CD14-positive monocyte (primary cell): ENCODE data around the gene CTNNA2. TPM values are rescaled to one million over a fixed set of nuclear protein-coding genes. Genes with fewer than 3 reads are reported as not detected.

Experiments used
- DNase-seq, 3 donors: peaks; one replicate each; pipeline ENCODE4 v3.0.0-alpha.2; 2011 to 2022
- H2AFZ ChIP-seq: 2 replicates; pipeline ENCODE4 v1.6.0; 2012; ENCODE audit warnings: mild to moderate bottlenecking, low read depth, low read length, inconsistent platforms; ENCODE audit not compliant: insufficient read depth, poor library complexity, severe bottlenecking
- H3K27ac ChIP-seq, 2 donors: 1 replicate in 1 of 2; 2 replicates in 1 of 2; pipeline ENCODE4 v1.5.1; 2012 to 2013; ENCODE audit warnings: low read length in 2 of 2, control low read depth in 1 of 2, inconsistent platforms in 1 of 2, low read depth in 1 of 2, mild to moderate bottlenecking in 1 of 2
- H3K27me3 ChIP-seq, 2 donors: one replicate each; pipeline versions ENCODE4 v1.6.0 to v1.6.1; 2011 to 2013; ENCODE audit warnings: low read length in 2 of 2; ENCODE audit not compliant: control insufficient read depth in 2 of 2, insufficient read depth in 2 of 2
- H3K36me3 ChIP-seq, 2 donors: replicated peaks in 1 of 2; 1 replicate in 1 of 2; 2 replicates in 1 of 2; pipeline versions ENCODE4 v1.5.1 to v1.6.1; 2012 to 2013; ENCODE audit warnings: low read length in 2 of 2, control low read depth in 1 of 2, inconsistent platforms in 1 of 2, mild to moderate bottlenecking in 1 of 2; ENCODE audit not compliant: insufficient read depth in 2 of 2, control insufficient read depth in 1 of 2
- H3K4me1 ChIP-seq, 2 donors: 1 replicate in 1 of 2; 2 replicates in 1 of 2; pipeline versions ENCODE4 v1.5.1 to v1.6.1; 2012 to 2013; ENCODE audit warnings: low read length in 2 of 2, control low read depth in 1 of 2, inconsistent platforms in 1 of 2, mild to moderate bottlenecking in 1 of 2, moderate library complexity in 1 of 2; ENCODE audit not compliant: insufficient read depth in 2 of 2, control insufficient read depth in 1 of 2
- H3K4me2 ChIP-seq: replicated peaks from 2 replicates; pipeline ENCODE3; 2012; ENCODE audit warnings: low read length, moderate library complexity, mild to moderate bottlenecking; ENCODE audit not compliant: poor library complexity, severe bottlenecking; ENCODE audit errors: extremely low read depth
- H3K4me3 ChIP-seq, 3 experiments: fragments of 200-600 bp in 1 of 3; sonication (generic) in 1 of 3; replicated peaks in 1 of 3; 1 replicate in 2 of 3; 2 replicates in 1 of 3; pipeline ENCODE4 v1.5.1; 2011 to 2013; ENCODE audit warnings: low read length in 3 of 3, mild to moderate bottlenecking in 3 of 3, control low read depth in 2 of 3, low read depth in 2 of 3, inconsistent platforms in 1 of 3, moderate library complexity in 1 of 3
- H3K79me2 ChIP-seq: 2 replicates; pipeline ENCODE4 v1.6.0; 2012; ENCODE audit warnings: mild to moderate bottlenecking, control low read depth, inconsistent platforms, low read length, moderate library complexity; ENCODE audit not compliant: insufficient read depth
- H3K9ac ChIP-seq: 2 replicates; pipeline ENCODE4 v1.6.0; 2017; ENCODE audit warnings: low read length, mild to moderate bottlenecking; ENCODE audit not compliant: insufficient read depth, poor library complexity, severe bottlenecking
- H3K9me3 ChIP-seq, 2 donors: replicated peaks in 1 of 2; 1 replicate in 1 of 2; 2 replicates in 1 of 2; pipeline versions ENCODE4 v1.5.1 to v1.6.1; 2012 to 2013; ENCODE audit warnings: low read length in 2 of 2, control low read depth in 1 of 2; ENCODE audit not compliant: control insufficient read depth in 1 of 2, insufficient read depth in 1 of 2
- H4K20me1 ChIP-seq: 2 replicates; pipeline ENCODE4 v1.6.0; 2012; ENCODE audit warnings: mild to moderate bottlenecking, low read length, control low read depth, moderate library complexity; ENCODE audit not compliant: insufficient read depth
- H3K27ac Mint-ChIP-seq, 7 donors: one replicate each; pipeline ENCODE4 v1.8.0; 2020; ENCODE audit warnings: mild to moderate bottlenecking in 7 of 7, mixed read lengths in 7 of 7, moderate library complexity in 6 of 7, inconsistent platforms in 2 of 7
- H3K27me3 Mint-ChIP-seq, 3 donors: one replicate each; pipeline ENCODE4 v1.8.0; 2021 to 2022; ENCODE audit warnings: low read depth in 3 of 3, mild to moderate bottlenecking in 3 of 3, mixed read lengths in 3 of 3, moderate library complexity in 3 of 3, inconsistent platforms in 1 of 3
- H3K36me3 Mint-ChIP-seq, 2 donors: one replicate each; pipeline ENCODE4 v1.8.0; 2020; ENCODE audit warnings: mixed read lengths in 2 of 2, inconsistent platforms in 1 of 2, mild to moderate bottlenecking in 1 of 2
- H3K4me1 Mint-ChIP-seq: one replicate; pipeline ENCODE4 v1.8.0; 2020; ENCODE audit warnings: mild to moderate bottlenecking, mixed read lengths
- H3K4me3 Mint-ChIP-seq, 2 donors: one replicate each; pipeline ENCODE4 v1.8.0; 2020; ENCODE audit warnings: mild to moderate bottlenecking in 2 of 2, mixed read lengths in 2 of 2, moderate library complexity in 1 of 2
- H3K9me3 Mint-ChIP-seq, 7 donors: one replicate each; pipeline ENCODE4 v1.8.0; 2020 to 2022; ENCODE audit warnings: mixed read lengths in 7 of 7, mild to moderate bottlenecking in 6 of 7, moderate library complexity in 6 of 7, inconsistent platforms in 2 of 7
- CTCF ChIP-seq: fragments of 200-600 bp; IDR thresholded peaks from one replicate; pipeline ENCODE4 v1.8.0; 2022; ENCODE audit warnings: antibody characterized with exemption, mild to moderate bottlenecking
- WGBS: methylation state at CpG from one replicate; pipeline ENCODE4 v1.1.5; 2013; ENCODE audit warnings: missing lambda C conversion rate; ENCODE audit not compliant: insufficient coverage; 5-methylcytosine and 5-hydroxymethylcytosine counted together
- intact Hi-C, 2 donors: fragments of 100-400 bp; cut with micrococcal nuclease; formaldehyde crosslinking; loops; one replicate each; pipeline versions ENCODE4 v1.15.0 to v1.15.1; 2023
- polyA plus RNA-seq, 3 donors: library from polyadenylated mRNA; depleted of rRNA in 1 of 3; unstranded in 2 of 3; stranded (reverse) in 1 of 3; fragments of 300-500 nt in 2 of 3; fragments of >200 nt in 1 of 3; fragmentation: Illumina TruSeq in 2 of 3; gene quantifications; 1 replicate in 2 of 3; 2 replicates in 1 of 3; pipeline ENCODE4 v1.2.3, GENCODE V29; 2012 to 2021

Gene CTNNA2
- polyA plus RNA-seq, 3 donors: not detected

DNA sequence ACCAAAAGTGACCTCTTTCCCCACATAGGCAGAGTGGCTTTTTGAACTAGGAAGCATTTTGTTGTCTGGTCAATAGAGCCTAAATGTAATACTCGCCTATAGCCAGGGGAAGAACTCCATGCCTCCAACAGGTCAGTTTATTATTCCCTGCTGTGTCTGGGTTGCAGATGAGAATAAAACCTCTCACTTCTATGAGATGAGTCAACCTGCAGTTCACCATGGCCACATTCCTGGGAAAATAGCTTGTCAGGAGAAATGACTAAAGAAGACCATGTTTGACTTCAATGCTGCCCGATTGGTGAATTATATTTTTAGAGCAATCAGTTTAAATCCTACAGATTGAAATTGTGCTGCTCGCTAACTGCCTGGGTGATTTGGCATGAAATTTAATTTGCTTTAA lies 838.4 kb downstream of the CTNNA2 start:
- no peak overlapping the region for H3K27ac Mint-ChIP-seq
- H3K4me3 ChIP-seq: no peak overlapping the region
- no peak overlapping the region for H3K4me3 Mint-ChIP-seq
- H3K9me3 Mint-ChIP-seq: peaks cover 0 to 7% (median 3%) of the 10 kb centered on the region in 7 donors
- H3K79me2 ChIP-seq: no peaks in the 10 kb centered on the region
- H3K27ac ChIP-seq: no peak overlapping the region
- H3K36me3 Mint-ChIP-seq: no peaks in the 10 kb centered on the region
- WGBS: 75% methylated on average over 2 of the region's 3 CpGs
- H4K20me1 ChIP-seq: no peaks in the 10 kb centered on the region
- H3K4me1 Mint-ChIP-seq: no peaks in the 10 kb centered on the region
- H3K4me1 ChIP-seq: no peaks in the 10 kb centered on the region
- H3K4me2 ChIP-seq: no peak overlapping the region
- no peaks in the 10 kb centered on the region for H3K9me3 ChIP-seq
- no peaks in the 10 kb centered on the region for H3K27me3 ChIP-seq
- no peaks in the 10 kb centered on the region for H3K27me3 Mint-ChIP-seq
- H3K9ac ChIP-seq: no peak overlapping the region
- intact Hi-C loops: no loop called here
- H3K36me3 ChIP-seq: no peaks in the 10 kb centered on the region
- no peak for TF ChIP-seq CTCF
- H2AFZ ChIP-seq: no peak overlapping the region
- no peak for DNase-seq

DNA sequence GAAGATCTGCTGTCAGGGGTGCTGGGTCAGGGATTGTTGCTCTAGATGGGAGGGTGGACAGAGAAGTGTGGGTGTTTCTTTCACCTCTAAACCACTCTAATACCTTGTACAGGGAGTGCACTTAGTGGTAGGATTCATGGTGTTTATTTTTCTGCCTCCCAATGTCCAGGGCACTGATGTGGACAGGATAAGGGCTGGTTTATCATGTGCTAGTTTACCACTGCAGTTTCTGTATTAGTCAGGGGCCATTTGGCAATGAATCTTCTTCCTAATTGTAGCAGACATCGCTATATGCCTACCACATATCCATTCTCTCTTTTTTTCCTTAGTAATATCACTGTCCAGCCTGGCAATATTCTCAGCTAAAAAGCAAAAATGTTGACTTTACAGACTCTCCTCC lies 842.0 kb downstream of the CTNNA2 start:
- Mint-ChIP-seq H3K36me3 (no peaks in the 10 kb centered on the region), H3K9me3 (peaks cover 0 to 6% (median 4%) of the 10 kb centered on the region in 7 donors), H3K4me1 (no peaks in the 10 kb centered on the region), H3K27ac (no peak overlapping the region), H3K27me3 (peaks cover 0 to 2% (median 0%) of the 10 kb centered on the region in 3 donors), H3K4me3 (no peak overlapping the region)
- no peaks in the 10 kb centered on the region for H3K27me3 ChIP-seq
- H4K20me1 ChIP-seq: no peaks in the 10 kb centered on the region
- H3K4me1 ChIP-seq: no peaks in the 10 kb centered on the region
- 80% methylated on average over 1 of the region's 1 CpG for WGBS
- H3K4me3 ChIP-seq: no peak overlapping the region
- H3K36me3 ChIP-seq: no peaks in the 10 kb centered on the region
- H3K79me2 ChIP-seq: no peaks in the 10 kb centered on the region
- H2AFZ ChIP-seq: no peak overlapping the region
- DNase-seq: no peak
- no peak overlapping the region for H3K27ac ChIP-seq
- no peak overlapping the region for H3K4me2 ChIP-seq
- TF ChIP-seq CTCF: no peak
- no peak overlapping the region for H3K9ac ChIP-seq
- peaks cover 0 to 3% of the 10 kb centered on the region in 2 donors for H3K9me3 ChIP-seq
- intact Hi-C loops: no loop called here
